HTERT RPE-1 (cell line): ENCODE data around the gene PIGS.

Source experiments
- in situ Hi-C: fragments of 300-500 bp; cut with MboI; formaldehyde crosslinking; loops from 4 replicates; pipeline ENCODE4 v1.14.3; 2020; ENCODE audit warnings: low sequenced_read_pairs

PIGS gene

GRCh38 chr17:28511858-28512461 is 59.4 kb downstream of the PIGS start:
- in situ Hi-C loops: no loop called here

- in situ Hi-C loops: no loop called here
Observed at GRCh38 chr17:28509789-28510188, 61.5 kb downstream of the PIGS start.

GRCh38 chr17:28508211-28508724 is 63.1 kb downstream of the PIGS start:
- in situ Hi-C loops: no loop called here

GRCh38 chr17:28507567-28508203 is 63.6 kb downstream of the PIGS start:
- in situ Hi-C loops: no loop called here

GRCh38 chr17:28506763-28507487 is 64.4 kb downstream of the PIGS start:
- in situ Hi-C loops: no loop called here

- in situ Hi-C loops: no loop called here
Observed at GRCh38 chr17:28505986-28506665, 65.2 kb downstream of the PIGS start, which contains the start of gene FOXN1. Gene FOXN1, plus strand, starts transcription at chr17:28506348. Its CDS starts 17,622 bp downstream, at chr17:28523970.

GRCh38 chr17:28503420-28503819 is 67.9 kb downstream of the PIGS start:
- in situ Hi-C loops: no loop called here
